OCI-M1 (cell line): ENCODE measurements around the gene TMEM92.
"Not testable (repeated sequence)": the region's sequence is repeated elsewhere in the genome, so short reads cannot be mapped to it uniquely, and the experiment has no call there.

Source experiments
- DNase-seq: peaks from one replicate; lab custom pipeline; 2025; lab: John Stamatoyannopoulos, UW

The TMEM92 gene

DNA sequence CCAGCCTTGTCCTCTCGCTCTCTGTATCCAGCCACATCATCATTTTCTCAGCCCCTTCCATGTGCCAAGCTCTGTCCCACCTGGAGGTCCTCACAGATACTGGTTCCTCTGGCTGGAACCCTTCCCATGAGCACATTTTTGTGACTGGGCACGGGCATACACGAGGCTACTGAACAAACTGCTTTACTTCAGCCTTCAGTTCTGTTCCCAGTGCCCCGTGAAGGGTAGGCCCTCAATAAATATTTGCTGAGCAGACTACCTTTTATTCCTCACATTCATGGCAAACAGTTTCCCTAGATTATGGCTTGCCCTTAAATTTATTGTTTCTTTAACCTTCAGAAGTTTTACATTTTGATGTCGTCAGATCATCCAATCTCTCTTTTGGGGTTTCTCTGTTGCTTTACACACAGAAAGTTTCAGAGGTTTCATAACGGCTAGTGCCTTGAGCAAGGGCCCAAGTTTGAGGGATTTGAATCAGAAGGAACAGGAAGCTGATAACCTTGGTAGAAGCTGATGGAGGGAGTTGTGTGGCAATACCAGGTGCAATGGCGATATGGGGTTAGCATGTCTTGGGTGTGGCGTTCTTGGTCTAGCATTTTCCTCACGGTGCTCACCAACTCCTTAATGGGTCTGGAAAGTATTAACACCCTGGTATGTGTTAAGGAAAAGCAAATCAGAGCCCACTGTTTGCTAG lies 27.8 kb downstream of the TMEM92 start:
- DNase-seq, result peak; percentile 15

DNA sequence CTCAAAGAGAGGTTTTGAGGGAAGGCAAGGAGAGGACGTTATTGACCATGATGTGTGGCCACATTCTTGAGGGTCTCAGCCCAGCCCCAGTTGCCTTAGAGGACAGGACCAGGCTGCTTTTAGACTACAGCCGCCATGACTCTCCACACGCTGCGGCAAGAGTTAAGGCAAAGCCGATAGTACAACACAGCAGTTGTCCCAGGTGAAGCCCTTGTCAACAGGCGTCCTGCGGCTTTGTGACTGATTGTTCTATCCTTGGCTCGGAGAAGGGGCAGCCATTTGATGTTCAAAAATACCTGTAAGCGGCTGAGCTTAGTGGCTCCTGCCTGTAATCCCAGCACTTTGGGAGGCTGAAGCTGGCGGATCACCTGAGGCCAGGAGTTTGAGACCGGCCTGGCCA lies 28.8 kb downstream of the TMEM92 start:
- no peak for DNase-seq

DNA sequence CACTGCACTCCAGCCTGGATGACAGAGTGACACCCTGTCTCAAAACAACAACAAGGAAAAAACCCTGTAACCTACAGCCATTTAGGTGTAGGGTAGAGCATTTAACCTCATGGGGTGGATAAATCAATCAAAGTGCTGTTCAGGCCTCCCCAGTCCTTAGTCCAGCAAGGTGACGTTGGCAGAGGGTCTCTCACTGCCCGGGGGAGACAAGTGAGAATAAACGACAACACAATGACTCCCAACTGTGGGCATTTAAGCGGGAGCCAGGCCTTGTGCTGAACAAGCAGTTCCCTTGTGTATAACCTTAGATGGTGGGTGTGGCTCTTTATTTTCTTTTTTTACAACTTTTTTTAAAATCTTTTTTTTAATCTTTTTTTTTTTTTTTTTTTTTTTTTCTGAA lies 29.3 kb downstream of the TMEM92 start:
- no peak for DNase-seq

DNA sequence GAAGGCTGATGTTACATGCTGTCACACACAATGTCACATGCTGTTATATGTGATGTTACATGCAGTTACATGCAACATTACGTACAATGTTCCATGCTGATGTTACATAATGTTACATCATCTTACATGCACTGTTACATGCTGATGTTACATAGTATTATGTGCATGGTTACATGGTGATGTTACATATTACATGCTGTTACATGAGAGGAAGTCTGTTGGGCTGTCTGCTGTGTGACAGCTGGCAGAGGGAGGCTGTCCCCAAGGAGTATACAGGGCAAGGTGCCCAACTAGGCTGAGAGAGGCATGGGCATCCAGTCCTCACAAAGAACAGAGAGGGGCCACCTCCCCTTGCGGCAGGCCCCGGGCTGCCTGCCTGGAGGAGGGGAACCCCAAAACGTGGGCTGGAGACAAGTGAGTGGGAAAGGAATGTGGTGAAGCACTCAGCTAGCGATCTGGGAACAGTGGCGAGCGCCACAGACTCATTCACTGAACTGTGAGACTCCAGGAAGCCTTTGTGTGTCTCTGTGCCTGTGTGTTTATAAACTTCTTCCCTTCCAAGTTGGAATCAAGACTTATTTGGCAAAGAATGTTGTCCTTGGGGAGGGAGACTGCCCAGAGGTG lies 30.6 kb downstream of the TMEM92 start:
- peak; percentile 57 for DNase-seq

DNA sequence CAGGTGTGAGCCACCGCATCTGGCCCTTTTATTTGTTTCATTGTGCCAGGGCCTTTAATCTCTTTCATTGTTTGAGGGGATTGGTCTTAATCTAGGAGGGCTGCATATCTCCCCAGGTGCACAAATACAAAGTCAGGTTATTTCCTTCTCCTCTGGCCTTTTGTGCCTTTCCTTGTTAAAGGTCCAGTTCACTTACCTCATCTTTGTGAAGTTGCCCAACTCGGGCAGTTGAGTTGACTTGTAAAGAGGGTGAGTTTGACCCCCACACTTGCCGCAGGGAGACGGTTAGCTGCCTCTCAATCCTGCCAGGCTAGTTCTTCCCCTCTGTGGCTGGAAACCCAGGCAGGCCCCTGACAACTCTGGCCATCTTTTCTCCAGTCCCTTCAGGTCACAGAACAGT lies 33.4 kb downstream of the TMEM92 start:
- no peak for DNase-seq

DNA sequence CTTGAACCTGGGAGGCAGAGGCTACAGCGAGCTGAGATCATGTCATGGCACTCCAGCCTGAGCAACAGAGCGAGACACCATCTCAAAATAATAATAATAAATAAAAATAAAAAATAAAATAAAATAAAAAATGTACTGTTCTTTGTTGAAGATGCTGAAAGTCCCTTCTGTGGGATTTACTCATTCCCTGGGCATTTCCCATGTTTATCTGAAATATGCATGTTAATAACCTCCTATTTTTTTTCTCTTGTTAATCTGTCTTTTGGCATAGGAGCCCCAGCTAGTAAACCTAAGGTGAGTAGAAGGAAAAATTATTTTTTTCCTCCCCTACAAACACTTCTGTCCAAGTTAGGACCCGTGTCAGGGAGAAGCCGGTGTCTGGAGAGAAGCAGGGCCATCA lies 34.4 kb downstream of the TMEM92 start:
- DNase-seq, result no peak

DNA sequence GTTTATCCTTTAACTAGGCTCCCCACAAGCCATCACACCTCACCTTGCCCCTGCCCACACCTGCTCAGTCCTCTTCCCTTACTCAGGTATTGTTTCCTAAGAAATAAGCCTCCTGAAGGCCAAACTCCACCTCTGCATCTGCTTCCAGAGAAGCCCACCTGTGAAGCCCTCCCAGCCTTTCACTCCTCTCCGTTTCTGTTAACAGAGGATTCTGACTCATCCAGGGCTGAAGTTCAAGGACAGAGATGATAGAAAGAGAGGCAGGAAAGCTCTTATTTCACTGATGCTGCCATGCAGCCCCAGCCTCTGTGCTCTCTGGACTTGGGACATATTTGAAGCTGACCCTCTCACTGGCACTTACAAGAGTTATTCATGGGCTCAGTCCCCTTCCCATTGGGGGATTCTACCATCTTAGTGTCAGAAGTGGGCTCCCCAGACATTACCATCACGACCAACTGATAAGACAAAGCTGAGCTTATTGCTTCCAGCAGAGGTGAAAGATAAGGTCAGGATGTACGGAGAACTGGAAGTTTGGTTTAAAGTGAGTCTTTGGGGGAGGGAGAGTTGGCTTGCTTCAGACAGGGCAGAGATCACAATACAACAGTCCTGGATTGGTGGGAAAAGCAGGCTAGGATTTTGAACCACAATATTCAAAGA lies 36.3 kb downstream of the TMEM92 start:
- DNase-seq, result no peak

DNA sequence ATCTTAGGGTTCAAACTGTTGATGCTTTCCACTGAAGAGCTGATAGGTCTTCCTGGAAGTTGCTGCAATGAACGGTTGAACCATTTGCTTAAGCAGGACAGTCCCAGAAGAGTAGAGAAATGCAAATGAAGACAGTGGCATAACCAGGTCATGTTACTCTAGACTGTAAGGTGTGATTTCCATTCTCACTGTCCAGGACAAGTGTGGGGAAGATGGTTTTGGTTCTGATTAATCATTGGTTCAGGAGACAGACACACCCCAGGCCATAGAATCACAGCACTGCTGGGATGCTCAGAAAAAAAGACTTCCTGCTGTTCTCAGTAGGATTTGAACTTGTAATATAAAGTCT lies 36.8 kb downstream of the TMEM92 start:
- DNase-seq, result no peak

DNA sequence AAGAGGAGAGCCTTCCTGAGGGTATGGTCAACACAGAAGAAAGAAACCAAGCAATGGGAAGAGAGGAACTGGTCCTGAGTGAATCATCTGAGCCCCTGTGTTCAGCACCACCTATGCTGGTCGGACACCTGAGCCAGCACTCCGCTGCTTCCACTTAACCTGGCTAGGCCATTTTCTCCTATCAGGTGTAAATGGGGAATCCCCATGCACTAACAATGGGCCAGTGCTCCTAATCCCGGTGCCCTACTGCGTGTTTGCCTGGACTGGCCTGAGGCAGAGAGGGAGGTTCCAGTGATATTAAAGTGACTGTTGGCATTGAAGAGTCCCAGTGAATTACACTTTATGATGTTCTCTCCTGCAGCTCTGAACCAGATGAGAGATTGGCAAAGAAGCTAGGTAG lies 37.2 kb downstream of the TMEM92 start:
- DNase-seq, result no peak

DNA sequence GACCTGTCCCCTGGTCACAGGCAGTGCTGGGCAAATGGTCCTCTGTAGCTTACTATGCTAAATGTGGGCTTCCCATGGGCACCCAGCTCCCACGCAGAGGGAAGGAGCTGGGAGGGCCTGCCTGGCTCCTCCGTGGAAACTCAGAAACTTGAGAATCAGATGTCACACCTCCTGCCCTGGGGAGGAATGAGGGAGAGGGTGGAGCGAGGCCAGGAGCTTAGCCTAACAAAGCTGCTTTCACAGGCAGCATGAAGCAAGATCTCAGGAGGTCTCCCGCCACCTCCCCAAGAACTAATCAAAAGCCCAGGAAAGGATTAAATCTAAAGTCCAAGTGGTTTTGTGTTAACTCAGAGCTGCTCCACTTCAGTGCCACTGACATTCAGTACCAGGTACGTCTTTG lies 38.0 kb downstream of the TMEM92 start:
- DNase-seq, result no peak

DNA sequence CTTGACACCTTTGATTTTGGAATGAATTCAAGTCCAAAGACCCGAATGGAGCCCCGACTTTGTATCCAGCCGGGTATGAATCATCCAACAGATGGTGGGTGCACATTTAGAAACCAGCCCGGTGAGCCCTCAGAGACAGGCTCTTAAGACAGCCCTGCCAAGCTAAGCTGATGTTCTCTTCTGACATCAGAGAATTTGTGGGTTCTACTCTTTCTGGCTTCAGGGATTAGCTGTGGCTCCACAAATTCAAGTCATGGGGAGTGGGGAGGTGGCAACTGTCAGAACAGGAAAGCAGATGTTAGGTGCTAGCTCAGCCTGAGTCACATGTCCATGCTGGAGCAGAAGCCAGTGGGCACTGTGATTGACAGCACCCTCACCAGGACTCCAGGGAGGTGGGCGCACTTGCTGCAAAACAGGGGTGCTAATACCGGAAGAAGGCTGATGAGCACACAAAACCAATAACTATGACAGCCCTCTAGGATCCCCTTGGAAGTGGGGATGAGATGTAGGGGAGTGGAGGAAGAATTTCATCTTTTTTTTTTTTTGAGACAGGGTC lies 40.3 kb downstream of the TMEM92 start:
- DNase-seq, result no peak

DNA sequence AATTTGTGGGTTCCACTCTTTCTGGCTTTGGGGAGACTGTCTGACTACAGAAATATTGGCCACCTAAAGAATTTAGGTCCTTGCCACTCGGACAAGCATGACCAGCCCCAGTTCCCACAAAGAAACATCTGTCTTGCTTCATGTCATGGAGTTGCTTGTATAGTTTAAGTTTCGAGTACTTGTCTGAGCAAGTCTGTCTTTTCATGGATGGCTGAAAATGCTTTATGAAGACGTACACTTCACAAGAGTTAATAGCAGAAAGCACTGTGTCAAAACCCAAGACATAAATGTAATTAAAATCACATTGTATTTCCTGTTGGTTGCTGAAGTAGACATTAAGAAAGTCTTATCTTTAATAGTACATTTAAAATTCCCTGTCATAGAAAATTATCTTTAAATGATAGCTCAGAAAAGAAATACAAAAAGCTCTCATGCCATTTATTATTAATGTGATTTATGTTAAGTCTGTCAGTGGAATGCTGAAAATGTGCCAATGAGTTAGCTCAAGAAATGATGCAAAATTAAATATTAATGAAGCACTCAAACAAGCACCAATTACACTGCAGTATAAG lies 41.8 kb downstream of the TMEM92 start:
- DNase-seq, result no peak

DNA sequence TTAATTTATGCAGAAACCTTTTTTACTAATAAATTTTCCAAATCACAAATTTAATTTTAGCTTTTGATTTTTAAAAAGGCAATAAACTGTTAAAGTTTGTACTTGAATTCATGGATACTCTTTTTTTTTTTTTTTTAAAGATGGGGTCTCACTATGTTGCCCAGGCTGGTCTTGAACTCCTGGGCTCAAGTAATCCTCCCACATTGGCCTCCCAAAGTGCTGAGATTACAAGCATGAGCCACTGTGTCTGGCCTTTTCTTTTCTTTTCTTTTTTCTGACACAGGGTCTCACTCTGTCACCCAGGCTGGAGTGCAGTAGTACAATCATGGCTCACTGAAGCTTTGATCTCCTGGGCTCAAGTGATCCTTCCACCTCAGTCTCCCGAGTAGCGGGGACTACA lies 42.4 kb downstream of the TMEM92 start:
- DNase-seq, result not testable (repeated sequence)

DNA sequence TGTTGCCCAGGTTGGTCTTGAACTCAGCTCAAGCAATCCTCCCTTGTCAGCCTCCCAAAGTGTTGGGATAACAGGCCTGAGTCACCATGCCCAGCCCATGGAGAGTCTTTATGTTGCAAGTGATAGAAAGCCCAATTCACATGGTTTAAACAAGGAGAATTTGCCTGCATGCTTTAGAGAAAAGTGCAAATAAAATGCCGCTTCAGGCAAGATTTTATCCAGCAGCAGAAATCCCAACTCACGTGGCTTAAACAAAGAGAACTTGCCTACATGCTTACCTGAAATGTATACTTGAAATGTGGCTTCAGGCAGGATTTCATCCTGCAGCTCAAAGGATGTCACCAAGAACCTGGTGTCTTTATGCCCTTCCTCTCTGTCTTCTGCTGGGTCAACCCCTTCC lies 42.9 kb downstream of the TMEM92 start:
- DNase-seq, result no peak

DNA sequence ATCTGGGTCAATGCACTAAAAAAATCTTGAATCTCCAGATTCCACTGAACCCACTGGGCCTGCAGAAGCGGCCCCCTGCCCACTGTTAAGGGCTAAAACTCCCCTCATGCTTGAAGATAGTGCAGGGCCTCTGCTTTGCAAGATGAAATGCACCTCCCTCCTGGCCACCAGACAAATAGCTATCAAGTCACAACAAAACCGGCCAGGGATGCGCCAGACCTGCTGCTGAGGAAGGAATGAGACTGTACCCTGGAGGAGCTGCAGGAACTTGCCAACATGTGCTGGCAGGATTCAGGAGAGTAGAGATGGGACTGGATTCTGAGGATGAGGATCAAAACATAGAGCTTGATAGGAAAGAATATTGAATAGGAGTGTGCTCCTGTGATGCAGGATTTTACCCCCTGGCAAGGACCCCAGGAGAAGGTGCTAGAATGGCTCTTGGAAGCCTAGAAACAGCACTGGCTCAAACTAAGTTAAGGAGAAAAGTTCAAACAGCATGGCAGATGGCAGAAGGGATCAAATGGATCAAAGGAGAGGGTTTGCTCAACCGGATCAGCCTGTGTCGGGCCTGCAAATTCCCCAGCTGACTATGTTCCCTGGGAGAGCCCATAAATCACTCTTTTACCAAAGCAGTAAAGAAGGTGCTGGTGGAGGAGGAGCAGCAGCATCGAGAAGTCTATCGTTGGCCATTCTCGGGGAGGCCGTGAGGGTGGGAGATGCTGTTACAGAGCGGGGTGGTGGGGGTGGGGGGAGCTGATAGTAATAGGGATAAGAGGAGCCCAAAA lies 44.4 kb downstream of the TMEM92 start:
- DNase-seq, result no peak

DNA sequence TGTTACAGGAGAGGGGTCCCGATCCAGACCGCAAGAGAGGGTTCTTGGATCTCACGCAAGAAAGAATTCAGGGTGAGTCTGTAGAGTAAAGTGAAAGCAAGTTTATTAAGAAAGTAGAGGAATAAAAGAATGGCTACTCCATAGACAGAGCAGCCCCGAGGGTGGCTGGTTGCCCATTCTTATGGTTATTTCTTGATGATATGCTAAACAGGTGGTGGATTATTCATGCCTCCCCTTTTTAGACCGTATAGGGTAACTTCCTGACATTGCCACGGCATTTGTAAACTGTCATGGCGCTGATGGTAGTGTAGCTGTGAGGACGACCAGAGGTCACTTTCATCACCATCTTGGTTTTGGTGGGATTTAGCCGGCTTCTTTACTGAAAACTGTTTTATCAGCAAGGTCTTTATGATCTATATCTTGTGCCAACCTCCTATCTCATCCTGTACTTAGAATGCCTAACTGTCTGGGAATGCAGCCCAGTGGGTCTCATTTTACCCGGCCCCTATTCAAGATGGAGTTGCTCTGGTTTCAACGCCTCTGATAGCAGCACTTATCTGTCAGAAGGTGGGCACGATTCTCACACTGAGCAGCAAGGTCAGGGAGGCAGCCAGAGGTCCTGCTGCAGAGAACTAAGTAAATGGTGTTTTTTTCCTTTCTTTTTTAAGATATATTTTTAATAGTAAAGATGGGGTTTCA lies 45.2 kb downstream of the TMEM92 start:
- no peak for DNase-seq

DNA sequence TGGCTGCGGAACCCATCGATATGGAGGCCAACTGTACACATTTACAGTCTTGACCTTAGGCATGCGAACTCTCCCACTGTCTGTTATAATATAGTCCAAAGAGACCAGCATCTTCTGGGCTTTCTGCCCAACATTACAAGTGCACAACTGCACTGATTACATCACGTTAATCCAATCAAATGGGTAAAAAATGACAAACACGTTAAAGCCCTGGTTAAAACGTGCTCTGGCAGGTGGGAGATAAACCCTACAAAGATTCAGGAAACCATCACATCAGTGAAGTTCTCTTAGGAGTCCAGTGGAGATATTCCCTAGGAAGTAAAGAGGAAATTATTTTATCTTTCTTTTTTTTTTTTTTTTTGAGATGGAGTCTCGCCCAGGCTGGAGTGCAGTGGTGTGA lies 48.0 kb downstream of the TMEM92 start:
- no peak for DNase-seq

DNA sequence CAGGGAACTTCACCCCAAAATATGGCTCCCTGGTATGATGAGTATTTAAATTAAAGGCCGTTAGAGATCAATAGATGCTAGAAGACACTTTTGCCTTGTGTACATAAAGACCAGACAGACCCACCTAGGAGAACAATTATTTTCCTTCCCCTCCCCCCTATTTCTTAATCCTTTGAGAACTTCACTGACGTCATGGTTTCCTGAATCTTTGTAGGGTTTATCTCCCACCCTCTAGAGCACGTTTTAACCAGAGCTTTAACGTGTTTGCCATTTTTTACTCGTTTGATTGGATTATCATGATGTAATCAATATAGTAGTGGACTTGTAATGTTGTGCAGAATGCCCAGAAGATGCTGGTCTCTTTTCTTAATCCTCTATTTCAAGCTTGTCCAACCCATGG lies 48.8 kb downstream of the TMEM92 start:
- no peak for DNase-seq

DNA sequence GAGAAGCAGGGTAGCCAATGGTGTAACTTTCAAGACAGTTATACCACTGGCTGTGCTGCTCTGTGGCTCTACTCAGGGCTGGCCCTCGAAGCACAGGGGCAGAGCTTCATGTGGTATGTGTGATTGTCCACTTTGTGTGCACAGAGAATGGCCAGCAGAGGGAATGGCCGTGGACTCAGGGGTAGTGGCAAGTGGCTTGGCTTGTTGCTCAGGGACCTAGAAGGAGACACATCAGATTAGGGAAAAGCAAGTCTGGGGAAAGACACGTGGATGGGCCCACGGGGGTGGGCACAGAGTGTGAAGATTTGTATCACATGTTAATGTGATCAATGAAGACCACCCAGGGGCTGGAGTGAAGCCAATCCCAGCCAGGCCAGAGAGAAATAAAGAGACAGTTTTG lies 51.6 kb downstream of the TMEM92 start:
- no peak for DNase-seq

DNA sequence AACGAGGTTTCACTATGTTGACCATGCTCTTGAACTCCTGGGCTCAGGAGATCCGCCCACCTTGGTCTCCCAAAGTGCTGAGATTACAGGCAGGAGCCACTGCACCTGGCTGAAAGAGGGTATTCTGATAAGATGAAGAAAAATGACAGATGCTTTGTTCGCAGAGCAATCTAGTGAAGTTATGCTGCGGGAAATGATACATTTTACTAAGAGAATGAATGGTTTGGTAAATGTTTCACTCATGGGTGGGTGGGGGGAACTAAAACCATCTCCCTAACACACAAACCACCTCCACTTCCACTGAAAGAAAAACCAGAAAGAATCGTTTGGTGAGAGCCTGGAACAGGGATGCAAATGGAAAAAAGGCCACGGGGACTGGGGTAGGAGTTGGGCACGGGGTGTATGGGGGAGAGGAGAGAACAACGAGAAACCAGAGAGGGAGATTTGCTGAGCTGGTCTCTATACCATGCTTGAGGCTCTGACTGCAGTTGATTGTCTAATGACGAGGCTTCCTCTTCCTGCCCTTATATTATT lies 52.6 kb downstream of the TMEM92 start:
- no peak for DNase-seq
